ENCODE measurements around the gene TMEM198. TPM values are rescaled to one million over a fixed set of nuclear protein-coding genes. Genes with fewer than 3 reads are reported as not detected.

The TMEM198 gene, protein sequence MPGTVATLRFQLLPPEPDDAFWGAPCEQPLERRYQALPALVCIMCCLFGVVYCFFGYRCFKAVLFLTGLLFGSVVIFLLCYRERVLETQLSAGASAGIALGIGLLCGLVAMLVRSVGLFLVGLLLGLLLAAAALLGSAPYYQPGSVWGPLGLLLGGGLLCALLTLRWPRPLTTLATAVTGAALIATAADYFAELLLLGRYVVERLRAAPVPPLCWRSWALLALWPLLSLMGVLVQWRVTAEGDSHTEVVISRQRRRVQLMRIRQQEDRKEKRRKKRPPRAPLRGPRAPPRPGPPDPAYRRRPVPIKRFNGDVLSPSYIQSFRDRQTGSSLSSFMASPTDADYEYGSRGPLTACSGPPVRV
- 1.3 and 5.0 TPM in 2 replicates for total RNA-seq (2011; cell fraction: chromatin; rRNA removed; ENCODE audit: low replicate concordance)
- total RNA-seq (2011; cell fraction: nucleolus; rRNA removed): 4.3 and 6.5 TPM in 2 replicates
- total RNA-seq (2011; cell fraction: nucleoplasm; rRNA removed): 3.1 and 3.4 TPM in 2 replicates
- total RNA-seq (2014; rRNA removed): 1.1 and 2.5 TPM in 2 replicates
- 0.38 and 0.47 TPM in 2 replicates for total RNA-seq (2014; rRNA removed; fragmentation: Illumina TruSeq; extraction: Trizol)
- 0.98 and 1.1 TPM in 2 replicates for total RNA-seq (2015; rRNA removed; fragmentation: Illumina TruSeq; extraction: Trizol)
- total RNA-seq (2021): 2.4 and 3.8 TPM in 2 replicates
- 1.1 and 2.2 TPM in 2 replicates for polyA plus RNA-seq (2011; rRNA removed)
- 2.6 and 3.9 TPM in 2 replicates for polyA plus RNA-seq (2011; cell fraction: cytosol; rRNA removed)
- 19.4 and 26.1 TPM in 2 replicates for polyA plus RNA-seq (2011; cell fraction: nucleus; rRNA removed)
- polyA plus RNA-seq (2012): 2.1 and 3.5 TPM in 2 replicates
- 1.0 and 1.3 TPM in 2 replicates for polyA plus RNA-seq (2014; fragmentation: Illumina TruSeq; extraction: Trizol)
- under 1 TPM; 0.03 TPM for polyA plus RNA-seq (2014; fragmentation: Nextera tagmentation; extraction: Ambion mirVana)
- 2.5 and 2.7 TPM in 2 replicates for polyA plus RNA-seq (2014; rRNA removed)
- polyA minus RNA-seq (2011; rRNA and poly(A)+ RNA removed): 0.36 and 0.81 TPM in 2 replicates
- polyA minus RNA-seq (2011; cell fraction: cytosol; rRNA and poly(A)+ RNA removed): 0.95 and 1.0 TPM in 2 replicates
- polyA minus RNA-seq (2011; cell fraction: nucleus; rRNA and poly(A)+ RNA removed): 1.5 and 1.7 TPM in 2 replicates
- Bru-seq, nascent RNA: percentile 42 among the genes with signal in this experiment
- percentile 38 among the genes with signal in this experiment for BruChase-seq, experiment 1, labeled RNA remaining after a 2-hour chase
- BruChase-seq, experiment 2, labeled RNA remaining after a 6-hour chase: percentile 34 among the genes with signal in this experiment
- long read RNA-seq, experiment 1, partial matches to known transcripts: 2 of 7 reads
- long read RNA-seq, experiment 1, other reads (novel, unspliced or antisense): 1 of 7 reads
- long read RNA-seq, experiment 2: 0 reads
- long read RNA-seq, experiment 3: 0 reads

DNA sequence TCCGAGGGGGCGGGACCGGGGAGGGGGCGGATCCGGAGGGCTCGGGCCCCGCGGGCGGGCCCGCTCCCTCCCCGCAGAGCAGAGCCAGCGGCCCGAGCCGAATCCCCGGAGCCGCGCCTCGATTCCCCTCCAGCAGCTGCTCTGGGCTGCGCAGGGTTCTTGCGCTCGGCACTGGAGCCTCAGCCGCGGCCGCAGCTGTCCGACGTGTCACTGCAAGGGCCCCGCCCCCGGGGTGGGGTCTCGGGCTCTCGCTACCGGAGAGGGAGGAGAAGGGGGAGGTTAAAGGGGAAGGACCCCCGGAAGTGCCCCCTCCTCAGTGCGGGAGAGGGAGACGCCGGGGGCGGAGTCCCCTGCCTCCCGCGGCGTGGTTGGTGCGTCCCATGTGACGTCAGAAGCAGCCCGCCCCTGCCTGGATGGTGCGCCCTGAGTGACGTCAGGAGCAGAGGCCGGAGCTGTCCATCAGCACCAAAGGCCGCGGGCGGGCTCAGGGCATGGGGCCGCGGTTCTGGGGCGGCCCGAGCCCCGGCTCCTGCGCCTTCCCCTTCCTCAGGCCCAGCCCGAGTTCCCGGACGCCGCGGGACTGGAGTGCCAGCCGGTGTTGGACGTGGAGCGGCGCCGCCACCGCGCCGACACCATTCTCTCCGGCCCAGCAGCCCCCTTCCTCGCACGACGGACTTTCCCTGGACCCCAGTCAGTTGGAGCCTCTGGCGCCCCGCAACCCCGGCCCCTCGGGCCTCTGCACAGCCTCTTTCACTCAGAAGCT is at the start of gene TMEM198, which contains the start of gene CHPF:
Gene TMEM198 (plus strand): TSS at position 433 of the 763 bp plus-strand sequence. CDS start 700 bp downstream, outside the sequence.
Gene CHPF (minus strand): TSS at position 214 of the 763 bp plus-strand sequence. CDS start 271 bp downstream, outside the sequence.
- FAIRE-seq (peak; percentile 90), ATAC-seq (peak; percentile 89), DNase-seq (ENCODE audit: extremely low read depth in 1 of 4, low spot score in 3 of 4) (peak; percentile 92 to 98 (median 94))
- CTCF ChIA-PET (ENCODE audit: low intra/inter-chr PET ratio): interaction anchor here (0.7 to 3.8 kb wide), 3 partner anchors 99 to 146 kb away, joined by 3 to 80 read pairs (median 22); no protein-coding TSS in a partner anchor
- no peaks in the 10 kb centered on the region for H3K9me3 ChIP-seq (replicated peaks; ENCODE audit: control insufficient read depth, insufficient read depth, low read depth, low read length)
- no peaks in the 10 kb centered on the region for H3K27me3 ChIP-seq (ENCODE audit: control insufficient read depth in 2 of 2, insufficient read depth in 2 of 2, low read length in 2 of 2)
- H3K79me2 ChIP-seq (ENCODE audit: control insufficient read depth, insufficient read depth, low read length): peaks cover 17% of the 10 kb centered on the region
- H3K4me2 ChIP-seq (ENCODE audit: insufficient read depth, low read length): peak within 1 kb of the TSS; percentile 75
- peaks cover 0 to 53% of the 10 kb centered on the region in 2 experiments; a peak in 3 of 5 replicates for H3K4me1 ChIP-seq (replicated peaks in 1 of 2; ENCODE audit: control insufficient read depth in 2 of 2, insufficient read depth in 2 of 2, low read length in 2 of 2)
- POLR2A ChIA-PET: no interaction called here
- in situ Hi-C loops (cut with MboI) (loop anchor here (5.0 to 10.0 kb wide), 2 partner anchors 99 to 151 kb away; no protein-coding TSS in a partner anchor), intact Hi-C loops (cut with micrococcal nuclease) (loop anchor here (2.0 to 5.0 kb wide), 3 partner anchors 27 to 183 kb away; partner anchors contain the start of genes OBSL1 and SLC4A3)
- peaks cover 26% of the 10 kb centered on the region; the same call in 2 of the 3 replicates for H3K36me3 ChIP-seq (ENCODE audit: control insufficient read depth, insufficient read depth, low read length)
- WGBS (ENCODE audit: insufficient coverage, low coverage, missing lambda C conversion rate): 1% methylated on average over 20 of the region's 75 CpGs
- no TSS peak for BruUV-seq (replicated peaks)
- no peaks in the 10 kb centered on the region for H3K9me1 ChIP-seq (ENCODE audit: control insufficient read depth, insufficient read depth, low read length)
- peak within 1 kb of the TSS; percentile 74 for H3K27ac ChIP-seq (ENCODE audit: extremely low read depth, low read depth, low read length)
- H3K9ac ChIP-seq (ENCODE audit: insufficient read depth in 1 of 2, low read depth in 2 of 2, low read length in 2 of 2): peak within 1 kb of the TSS; percentile 64 to 94
- peak within 1 kb of the TSS; percentile 55; the same call in 1 of the 2 replicates for H2AFZ ChIP-seq (ENCODE audit: low read depth, low read length)
- peaks cover 10% of the 10 kb centered on the region; the same call in 1 of the 2 replicates for H4K20me1 ChIP-seq (replicated peaks; ENCODE audit: control insufficient read depth, insufficient read depth, low read length)
- H3K4me3 ChIP-seq: peak within 1 kb of the TSS; percentile 83
- TF ChIP-seq YY1 (IDR thresholded peaks at IDR 0.05; ENCODE audit: borderline replicate concordance in 1 of 3, control insufficient read depth in 1 of 3, extremely low read depth in 1 of 3, insufficient read depth in 3 of 3, insufficient read length in 1 of 3, insufficient replicate concordance in 2 of 3, low read depth in 1 of 3, low read length in 2 of 3): peak in 1 of 3 experiments; percentile 41
- TF ChIP-seq NFYB (IDR thresholded peaks at IDR 0.05; ENCODE audit: extremely low read depth, insufficient read length): peak; percentile 3
- peak; percentile 91 for TF ChIP-seq NCOA1 (IDR thresholded peaks at IDR 0.05; ENCODE audit: low read depth)
- peak; percentile 92 for TF ChIP-seq SP1 (CRISPR knock-in tag; IDR thresholded peaks at IDR 0.05)
- peak; percentile 93 to 99 for TF ChIP-seq MAZ (CRISPR knock-in tag; conservative IDR thresholded peaks at IDR 0.05 in 1 of 2, IDR thresholded peaks at IDR 0.05 in 1 of 2)
- TF ChIP-seq, protein P1, sequence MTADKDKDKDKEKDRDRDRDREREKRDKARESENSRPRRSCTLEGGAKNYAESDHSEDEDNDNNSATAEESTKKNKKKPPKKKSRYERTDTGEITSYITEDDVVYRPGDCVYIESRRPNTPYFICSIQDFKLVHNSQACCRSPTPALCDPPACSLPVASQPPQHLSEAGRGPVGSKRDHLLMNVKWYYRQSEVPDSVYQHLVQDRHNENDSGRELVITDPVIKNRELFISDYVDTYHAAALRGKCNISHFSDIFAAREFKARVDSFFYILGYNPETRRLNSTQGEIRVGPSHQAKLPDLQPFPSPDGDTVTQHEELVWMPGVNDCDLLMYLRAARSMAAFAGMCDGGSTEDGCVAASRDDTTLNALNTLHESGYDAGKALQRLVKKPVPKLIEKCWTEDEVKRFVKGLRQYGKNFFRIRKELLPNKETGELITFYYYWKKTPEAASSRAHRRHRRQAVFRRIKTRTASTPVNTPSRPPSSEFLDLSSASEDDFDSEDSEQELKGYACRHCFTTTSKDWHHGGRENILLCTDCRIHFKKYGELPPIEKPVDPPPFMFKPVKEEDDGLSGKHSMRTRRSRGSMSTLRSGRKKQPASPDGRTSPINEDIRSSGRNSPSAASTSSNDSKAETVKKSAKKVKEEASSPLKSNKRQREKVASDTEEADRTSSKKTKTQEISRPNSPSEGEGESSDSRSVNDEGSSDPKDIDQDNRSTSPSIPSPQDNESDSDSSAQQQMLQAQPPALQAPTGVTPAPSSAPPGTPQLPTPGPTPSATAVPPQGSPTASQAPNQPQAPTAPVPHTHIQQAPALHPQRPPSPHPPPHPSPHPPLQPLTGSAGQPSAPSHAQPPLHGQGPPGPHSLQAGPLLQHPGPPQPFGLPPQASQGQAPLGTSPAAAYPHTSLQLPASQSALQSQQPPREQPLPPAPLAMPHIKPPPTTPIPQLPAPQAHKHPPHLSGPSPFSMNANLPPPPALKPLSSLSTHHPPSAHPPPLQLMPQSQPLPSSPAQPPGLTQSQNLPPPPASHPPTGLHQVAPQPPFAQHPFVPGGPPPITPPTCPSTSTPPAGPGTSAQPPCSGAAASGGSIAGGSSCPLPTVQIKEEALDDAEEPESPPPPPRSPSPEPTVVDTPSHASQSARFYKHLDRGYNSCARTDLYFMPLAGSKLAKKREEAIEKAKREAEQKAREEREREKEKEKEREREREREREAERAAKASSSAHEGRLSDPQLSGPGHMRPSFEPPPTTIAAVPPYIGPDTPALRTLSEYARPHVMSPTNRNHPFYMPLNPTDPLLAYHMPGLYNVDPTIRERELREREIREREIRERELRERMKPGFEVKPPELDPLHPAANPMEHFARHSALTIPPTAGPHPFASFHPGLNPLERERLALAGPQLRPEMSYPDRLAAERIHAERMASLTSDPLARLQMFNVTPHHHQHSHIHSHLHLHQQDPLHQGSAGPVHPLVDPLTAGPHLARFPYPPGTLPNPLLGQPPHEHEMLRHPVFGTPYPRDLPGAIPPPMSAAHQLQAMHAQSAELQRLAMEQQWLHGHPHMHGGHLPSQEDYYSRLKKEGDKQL (CRISPR knock-in tag; IDR thresholded peaks at IDR 0.05; ENCODE audit: borderline replicate concordance): no peak
- peak; percentile 59; the same call in 1 of the 2 replicates for TF ChIP-seq SUPT5H (IDR thresholded peaks at IDR 0.05)
- TF ChIP-seq HCFC1 (IDR thresholded peaks at IDR 0.05; ENCODE audit: low read depth, low read length): peak; percentile 49; the same call in 1 of the 2 replicates
- TF ChIP-seq KHSRP (IDR thresholded peaks at IDR 0.05): peak; percentile 66

Measured in K562 (cell line).